HG03558 (cell line): Measurements from ENCODE around the gene TMEM131L.

ENCODE experiments used
- ATAC-seq: cut with Tn5 transposase; IDR thresholded peaks from one replicate; pipeline ENCODE4 v1.9.1; 2021; ENCODE audit warnings: moderate number of reproducible peaks; ENCODE audit not compliant: unreplicated experiment; ENCODE audit errors: extremely low read depth

The TMEM131L gene

GRCh38 chr4:153570228-153570973 lies 104.2 kb downstream of the TMEM131L start:
- ATAC-seq, result no peak

DNA sequence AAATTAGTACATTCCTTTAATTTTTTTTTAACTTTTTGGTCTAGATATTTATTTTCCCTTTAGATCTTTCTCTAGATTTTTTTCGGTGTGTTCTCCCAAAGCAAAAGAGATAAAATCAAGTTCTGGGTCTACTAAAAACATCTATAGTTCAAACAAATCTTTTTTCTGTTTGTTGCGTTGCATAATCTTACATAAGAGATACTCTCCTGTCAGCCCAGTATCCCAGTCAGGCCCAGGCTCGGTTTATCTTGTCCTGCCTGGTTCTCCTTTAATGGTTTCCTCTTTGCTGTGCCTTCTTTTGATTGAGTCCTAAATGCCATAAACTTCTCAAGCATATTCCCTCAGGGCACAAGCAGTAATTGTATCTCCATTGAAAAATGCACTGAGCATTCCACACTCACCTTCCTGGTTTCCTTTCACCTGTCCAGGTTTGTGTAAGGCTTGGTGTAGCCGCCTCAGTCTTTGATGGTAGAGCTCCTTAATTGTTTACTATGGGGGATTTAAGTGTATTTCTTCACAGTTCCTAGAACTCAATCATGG lies 104.9 kb downstream of the TMEM131L start:
- no peak for ATAC-seq

- ATAC-seq, result no peak
Measured at GRCh38 chr4:153572609-153573008, 106.4 kb downstream of the TMEM131L start.

- no peak for ATAC-seq
Measured at GRCh38 chr4:153573221-153573620, 107.1 kb downstream of the TMEM131L start.

- ATAC-seq, result peak; percentile 35
Measured at GRCh38 chr4:153573881-153574802, 108.0 kb downstream of the TMEM131L start.

DNA sequence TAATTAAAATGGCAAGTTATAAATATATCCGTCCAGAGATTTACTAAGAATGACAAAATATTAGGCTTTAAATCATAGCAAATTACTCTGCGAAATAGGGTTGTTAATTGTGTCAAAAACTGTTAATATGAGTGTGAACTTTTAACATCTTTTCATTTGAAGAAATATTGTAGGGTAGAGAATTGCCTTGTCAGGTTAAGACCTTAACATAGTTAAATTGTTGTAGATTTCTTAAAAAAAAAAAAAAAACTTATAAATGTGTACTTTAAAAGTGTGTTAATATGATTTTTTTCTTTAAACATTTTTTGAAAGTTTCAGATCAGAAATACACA lies 110.2 kb downstream of the TMEM131L start:
- ATAC-seq, result no peak

DNA sequence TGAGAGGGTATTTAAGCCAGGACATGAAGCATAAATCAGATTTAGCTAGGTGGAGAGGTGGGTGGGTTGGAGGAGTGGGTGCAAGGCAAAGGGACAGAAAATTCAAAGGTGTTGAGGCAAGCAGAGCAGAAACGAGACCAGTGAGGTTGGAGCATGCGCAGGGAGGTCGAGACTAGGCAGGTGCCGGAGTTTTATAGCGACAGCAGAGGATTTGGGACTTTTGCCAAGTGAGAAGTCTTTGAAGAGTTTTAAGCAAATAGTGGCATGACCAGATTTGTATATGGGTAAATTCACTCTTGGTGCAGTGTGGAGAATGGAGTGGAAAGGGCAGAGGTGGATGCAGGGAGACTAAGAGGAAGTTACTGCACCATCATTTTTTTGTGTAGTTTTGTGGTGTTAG lies 110.9 kb downstream of the TMEM131L start:
- no peak for ATAC-seq

DNA sequence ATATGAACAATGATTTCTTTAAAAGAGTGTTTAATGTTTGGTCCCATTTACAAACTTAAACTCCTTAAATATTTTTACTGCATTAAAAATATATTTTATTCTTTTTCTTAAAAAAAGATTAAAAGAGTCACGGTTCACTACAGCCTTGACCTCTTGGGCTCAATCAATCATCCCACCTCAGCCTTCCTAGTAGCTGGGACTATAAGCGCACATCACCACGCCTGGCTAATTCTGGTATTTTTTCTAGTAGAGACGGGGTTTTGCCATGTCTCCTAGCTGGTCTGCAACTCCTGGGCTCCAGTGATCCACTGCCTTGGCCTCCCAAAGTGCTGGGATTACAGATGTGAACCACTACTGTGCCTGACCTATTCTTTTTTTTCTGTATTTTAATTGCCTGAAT lies 113.2 kb downstream of the TMEM131L start:
- ATAC-seq, result no peak

DNA sequence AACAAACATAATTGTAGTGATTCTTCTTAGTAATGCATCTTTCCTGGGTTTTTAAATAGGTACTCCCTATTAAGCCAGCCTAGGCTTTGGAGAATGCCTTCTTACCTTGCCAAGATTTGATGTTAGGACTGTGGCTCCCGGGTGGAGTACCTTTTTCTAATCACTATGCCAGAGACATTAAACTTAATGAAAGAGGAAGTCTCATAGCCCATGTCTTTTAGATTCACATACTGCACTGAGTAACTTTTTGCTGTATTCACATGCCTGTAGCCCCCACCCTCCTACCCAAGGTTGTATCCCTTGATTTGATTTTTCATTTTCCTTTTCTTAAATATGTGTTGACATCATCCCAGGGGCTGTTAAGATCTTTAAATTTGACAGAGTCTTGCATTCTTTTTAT lies 113.7 kb downstream of the TMEM131L start:
- no peak for ATAC-seq

DNA sequence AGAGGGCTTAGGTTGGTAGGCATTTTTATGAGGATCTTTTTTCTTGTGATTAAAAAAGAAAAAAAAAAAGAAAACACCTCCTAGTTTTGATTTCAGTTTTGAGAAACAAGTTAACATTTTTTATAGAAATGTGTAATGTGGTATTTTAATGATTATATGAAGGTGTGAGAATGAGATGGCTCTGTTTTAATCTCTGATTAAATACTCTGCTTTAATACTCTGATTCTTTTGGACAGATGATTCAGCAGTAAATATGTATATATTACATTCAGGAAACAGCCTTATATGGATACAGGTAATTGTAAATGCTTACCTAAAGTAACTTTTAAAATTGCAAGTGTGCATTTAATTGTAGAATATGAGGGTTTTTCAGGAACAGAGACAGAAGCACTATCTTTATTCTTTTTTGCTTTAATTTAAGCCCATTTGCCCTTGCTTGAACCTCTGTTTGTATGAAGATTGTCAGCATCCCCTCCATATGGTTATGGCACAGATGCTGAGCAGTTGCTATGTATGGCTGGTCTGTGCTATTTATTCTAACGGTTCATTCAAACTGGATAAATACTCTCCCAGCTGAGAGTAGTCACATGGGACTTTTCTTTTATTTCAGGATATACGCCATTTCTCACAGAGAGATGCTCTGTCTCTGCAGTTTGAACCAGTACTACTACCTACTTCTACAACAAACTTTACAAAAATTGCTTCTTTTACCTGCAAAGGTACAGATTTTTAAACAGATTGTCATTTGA lies 117.0 kb downstream of the TMEM131L start:
- ATAC-seq, result no peak

DNA sequence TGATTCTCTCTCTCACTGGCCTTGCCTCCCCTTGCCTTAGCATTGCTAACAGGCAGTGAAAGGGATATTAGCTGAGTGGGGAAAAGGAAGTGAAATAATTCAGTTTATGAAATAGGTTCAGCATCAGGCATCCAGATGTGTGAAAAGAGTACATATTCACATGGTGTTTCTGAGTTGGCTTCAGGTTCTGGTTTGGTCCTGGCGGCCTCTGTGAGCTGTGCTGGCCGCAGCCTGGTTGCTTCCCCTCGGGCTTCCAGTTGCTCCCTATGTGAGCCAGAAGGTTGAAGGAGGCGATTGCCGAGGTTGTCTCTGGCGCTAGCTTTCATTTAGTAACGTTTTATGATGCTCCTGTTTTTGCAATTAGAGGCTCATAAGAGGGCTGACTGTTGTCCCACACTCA lies 118.9 kb downstream of the TMEM131L start:
- no peak for ATAC-seq

- no peak for ATAC-seq
Measured at GRCh38 chr4:153589703-153590595, 123.8 kb downstream of the TMEM131L start.

- no peak for ATAC-seq
Measured at GRCh38 chr4:153591441-153591840, 125.3 kb downstream of the TMEM131L start.

GRCh38 chr4:153592064-153592463 lies 125.9 kb downstream of the TMEM131L start:
- no peak for ATAC-seq

DNA sequence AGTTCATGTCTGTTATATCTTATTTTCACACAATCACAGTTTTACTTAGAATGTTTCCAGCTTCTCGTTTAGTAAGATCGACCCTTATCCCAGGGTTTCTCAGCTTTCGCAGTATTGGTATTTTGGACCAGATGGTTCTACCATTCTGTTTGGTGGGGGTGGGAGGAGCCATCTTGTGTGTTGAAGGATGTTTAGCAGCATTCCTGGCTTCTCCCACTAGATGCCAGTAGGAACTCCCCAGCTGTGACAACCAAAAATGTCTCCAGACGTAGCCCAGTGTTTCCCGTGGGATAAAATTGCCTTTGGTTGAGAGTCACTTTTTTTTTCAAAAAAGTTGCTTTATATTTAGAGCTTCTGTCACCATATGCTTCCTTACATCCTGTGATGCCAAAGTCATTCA lies 127.0 kb downstream of the TMEM131L start:
- ATAC-seq, result no peak

DNA sequence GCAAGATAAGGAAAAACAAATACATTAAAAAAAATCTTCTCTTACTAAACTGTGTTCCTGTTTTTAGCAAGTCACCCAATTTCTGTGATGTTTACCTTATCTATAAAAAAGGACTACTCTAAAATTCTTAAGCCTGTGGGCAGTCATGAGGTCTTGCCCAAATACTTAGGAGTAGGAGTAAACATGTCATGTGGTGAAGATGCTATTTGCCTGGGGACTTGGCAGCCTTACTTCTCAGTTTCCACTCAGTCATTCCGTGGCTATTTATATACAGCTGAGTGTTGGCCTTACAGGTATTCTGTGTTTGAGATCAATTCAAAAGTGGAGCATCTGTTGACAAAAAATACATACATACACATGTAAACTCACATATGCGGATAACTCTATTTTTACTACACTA lies 128.1 kb downstream of the TMEM131L start:
- ATAC-seq, result no peak

DNA sequence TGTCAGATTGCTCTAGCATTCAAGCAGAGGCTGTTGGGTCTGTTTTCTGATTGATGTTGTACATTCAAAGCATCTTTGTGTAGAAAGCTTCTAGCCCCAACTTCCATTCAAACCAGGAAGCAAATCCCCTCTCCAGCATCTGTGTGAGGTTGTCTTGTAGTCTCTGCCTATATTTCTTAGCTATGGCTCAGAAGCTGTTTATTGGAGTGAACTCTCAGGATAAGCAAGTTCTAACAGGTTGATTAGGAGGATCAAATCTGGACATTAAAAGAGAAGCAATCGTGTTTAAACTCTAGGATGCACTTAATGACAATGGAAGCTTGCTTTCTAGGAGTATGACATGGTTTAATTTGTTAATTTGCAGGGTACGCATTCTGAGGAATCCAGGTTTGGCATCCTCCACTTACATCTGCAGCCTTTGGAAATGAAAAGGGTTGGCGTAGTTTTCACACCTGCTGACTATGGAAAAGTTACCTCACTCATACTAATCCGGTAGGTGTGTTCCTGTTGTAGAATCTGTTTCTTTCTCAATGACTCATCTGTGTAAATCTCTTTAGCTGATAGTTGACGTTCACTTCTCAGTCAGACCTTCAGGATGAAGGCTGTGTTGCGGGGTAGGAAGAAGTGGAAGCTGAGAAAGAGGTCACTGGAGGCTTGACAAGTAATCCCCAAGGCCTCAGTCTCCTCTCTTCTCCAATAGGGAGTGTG lies 129.9 kb downstream of the TMEM131L start:
- ATAC-seq, result no peak

DNA sequence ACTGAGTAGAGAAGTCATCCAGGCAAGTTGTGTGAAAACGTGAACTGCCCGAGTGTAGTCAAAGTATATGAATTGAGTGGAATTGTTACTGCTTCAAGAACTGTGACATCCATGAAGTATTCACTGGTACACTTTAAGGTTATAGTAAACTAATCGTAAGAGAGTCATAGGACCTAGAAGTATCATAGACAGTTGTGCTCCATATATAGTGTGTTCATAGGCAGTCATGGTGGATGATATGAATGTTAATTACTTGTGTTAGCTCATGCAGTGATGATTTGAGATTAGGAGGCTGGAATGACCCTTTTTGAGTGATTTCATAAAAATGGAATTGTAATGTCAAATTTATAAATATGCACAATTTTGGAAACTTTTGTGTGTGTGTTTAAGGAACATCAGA lies 136.6 kb downstream of the TMEM131L start:
- ATAC-seq, result no peak

DNA sequence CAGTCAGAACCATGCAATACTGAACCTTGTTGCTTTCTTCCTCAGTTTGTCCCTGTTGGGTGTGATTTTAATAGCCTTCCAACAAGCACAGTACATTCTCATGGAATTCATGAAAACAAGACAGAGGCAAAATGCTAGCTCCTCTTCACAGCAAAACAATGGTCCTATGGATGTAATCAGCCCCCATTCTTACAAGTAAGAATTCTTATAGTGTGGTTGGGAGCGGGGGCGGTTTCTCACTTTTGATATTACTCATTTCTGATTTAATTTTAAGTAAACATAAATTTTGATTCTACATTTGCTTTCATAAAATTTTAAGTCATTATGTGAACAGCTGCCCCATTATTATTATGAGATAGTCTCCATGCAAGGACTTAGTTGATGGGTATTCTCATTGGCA lies 137.1 kb downstream of the TMEM131L start:
- ATAC-seq, result no peak
